NAMALWA (cell line): ENCODE results near the gene FEM1B.
A peak's percentile ranks its signal among the peaks of the same experiment; 100 is the strongest.

Experiments
- DNase-seq: peaks from one replicate; pipeline ENCODE4 v3.0.0-alpha.2; 2015; ENCODE audit warnings: low spot score

Gene FEM1B

DNA sequence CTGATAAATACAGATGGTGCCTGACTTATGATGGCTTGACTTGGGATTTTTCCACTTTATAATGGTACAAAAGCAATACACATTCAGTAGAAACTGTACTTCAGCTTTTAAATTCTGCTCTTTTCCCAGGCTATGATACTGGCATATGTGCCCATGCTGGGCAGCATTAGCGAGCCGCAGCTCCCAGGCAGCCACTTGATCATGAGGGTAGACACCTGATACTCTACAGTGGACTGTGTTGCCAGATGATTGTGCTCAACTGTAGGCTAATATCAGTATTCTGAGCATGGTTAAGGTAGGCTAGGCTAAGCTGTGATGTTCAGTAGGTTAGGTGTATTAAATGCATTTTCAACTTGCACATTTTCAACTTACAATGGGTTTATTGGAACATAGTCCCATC is 17.7 kb upstream of the FEM1B start:
- no peak for DNase-seq

GRCh38 chr15:68261241-68261640 is 16.3 kb upstream of the FEM1B start:
- DNase-seq: no peak

DNA sequence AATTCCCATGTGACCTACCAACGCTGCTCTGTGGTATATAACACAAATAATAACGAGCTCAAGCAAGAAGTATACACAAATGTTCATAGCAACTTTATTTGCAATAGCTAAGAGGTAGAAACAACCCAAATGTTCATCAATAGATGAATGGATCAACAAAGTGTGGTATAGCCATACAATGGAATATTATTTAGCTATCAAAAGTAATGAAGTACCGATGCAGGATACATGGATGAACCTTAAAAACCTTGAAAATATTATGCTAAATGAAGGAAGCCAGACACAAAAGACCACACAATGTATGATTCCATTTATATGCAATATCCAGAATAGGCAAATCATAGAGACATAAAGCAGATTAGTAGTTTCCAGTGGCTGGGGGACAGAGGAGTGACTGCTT is 15.6 kb upstream of the FEM1B start:
- no peak for DNase-seq

GRCh38 chr15:68262514-68263356 is 14.8 kb upstream of the FEM1B start:
- no peak for DNase-seq

GRCh38 chr15:68264282-68264681 is 13.3 kb upstream of the FEM1B start:
- no peak for DNase-seq

DNA sequence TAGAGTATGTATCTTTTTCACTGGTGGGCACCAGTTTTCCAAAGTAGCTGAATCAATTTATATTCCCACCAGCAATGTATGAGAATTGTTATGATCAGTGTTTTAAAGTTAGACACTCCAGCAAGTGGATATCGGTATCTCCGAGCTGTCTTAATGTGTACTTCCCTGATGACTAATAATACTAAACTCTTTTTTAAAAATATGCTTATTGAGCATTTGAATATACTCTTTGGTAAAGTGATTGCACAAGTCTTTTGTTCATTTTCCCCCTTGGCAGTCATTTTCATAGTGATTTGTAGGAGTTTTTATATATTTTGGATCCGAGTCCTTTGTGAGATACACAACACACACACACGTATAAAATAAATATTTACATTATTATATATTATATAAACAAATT is 12.5 kb upstream of the FEM1B start:
- DNase-seq: no peak

DNA sequence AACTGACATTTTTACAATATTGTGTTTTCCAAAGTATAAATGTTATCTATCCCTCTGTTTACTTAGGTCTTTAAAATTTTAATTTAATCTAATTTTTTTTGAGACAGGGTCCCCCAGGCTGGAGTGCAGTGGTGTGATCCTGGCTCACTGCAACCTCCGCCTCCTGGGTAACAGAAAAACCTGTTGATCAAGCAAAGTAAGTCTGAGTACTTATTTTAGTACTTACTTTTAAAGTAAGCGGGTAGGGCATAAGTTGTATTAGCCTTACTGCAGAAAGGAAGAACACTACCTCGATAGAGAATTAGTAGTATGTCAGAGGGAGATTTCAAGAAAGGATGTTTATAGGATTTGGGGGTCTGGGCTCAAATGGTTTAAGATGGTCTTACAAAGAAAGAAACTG is 11.9 kb upstream of the FEM1B start:
- DNase-seq: no peak

- DNase-seq: no peak
Observed at GRCh38 chr15:68268405-68268804, 9.1 kb upstream of the FEM1B start.

DNA sequence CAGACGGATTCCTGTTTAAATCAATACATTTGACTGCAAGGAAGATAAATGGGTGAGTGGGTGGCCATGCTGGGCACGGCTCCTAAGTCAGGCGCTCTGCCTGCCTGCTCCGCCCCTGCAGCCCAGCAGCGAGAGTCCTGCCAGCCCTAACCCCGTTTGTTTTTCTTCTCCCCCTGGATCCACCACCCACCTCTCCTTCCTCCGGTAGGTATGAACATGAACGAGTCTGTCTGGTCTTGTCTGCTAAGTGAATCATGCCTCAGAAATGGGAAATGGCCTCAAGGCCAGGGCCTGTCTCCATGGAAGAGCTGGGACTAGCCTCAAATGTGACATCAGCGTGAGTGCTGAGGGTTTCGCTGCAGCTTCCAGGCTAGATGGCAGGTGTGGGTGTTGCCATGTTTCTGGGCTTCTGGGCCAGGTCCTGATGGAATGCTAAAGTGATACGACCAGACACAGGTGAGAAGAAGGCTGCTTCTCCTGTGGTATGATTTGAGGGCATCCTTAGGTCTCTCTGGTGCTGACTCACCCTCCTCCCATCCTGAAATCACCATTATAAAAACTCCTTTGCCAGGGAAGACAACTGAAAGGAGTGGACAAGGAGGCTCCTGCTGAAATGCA is 5.6 kb upstream of the FEM1B start:
- DNase-seq: no peak

DNA sequence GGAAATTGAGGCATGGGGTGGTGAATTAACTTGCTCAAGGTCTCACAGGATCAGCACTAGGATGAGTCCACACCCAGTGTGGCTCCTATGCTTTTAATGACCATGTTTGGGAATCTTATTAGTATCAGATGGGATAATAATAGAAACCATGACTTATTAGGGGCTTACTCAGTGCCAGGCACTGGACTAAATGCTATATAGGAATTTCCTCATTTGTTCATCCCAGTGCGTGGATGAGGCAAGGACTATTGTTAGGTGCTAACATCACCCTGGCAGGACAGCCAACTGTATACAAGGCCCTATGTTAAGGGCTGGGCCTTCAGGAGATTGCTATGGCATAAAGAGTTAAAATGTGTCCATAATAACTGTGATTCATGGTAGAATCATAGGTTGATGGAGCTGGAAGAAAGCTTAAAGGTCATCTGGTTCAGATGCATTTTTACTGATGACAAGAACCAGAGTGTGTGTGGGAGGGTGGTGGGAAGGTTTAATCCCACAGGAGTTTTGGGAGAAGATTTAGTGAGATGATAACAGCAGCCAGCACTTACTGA is 4.7 kb upstream of the FEM1B start:
- DNase-seq: no peak

DNA sequence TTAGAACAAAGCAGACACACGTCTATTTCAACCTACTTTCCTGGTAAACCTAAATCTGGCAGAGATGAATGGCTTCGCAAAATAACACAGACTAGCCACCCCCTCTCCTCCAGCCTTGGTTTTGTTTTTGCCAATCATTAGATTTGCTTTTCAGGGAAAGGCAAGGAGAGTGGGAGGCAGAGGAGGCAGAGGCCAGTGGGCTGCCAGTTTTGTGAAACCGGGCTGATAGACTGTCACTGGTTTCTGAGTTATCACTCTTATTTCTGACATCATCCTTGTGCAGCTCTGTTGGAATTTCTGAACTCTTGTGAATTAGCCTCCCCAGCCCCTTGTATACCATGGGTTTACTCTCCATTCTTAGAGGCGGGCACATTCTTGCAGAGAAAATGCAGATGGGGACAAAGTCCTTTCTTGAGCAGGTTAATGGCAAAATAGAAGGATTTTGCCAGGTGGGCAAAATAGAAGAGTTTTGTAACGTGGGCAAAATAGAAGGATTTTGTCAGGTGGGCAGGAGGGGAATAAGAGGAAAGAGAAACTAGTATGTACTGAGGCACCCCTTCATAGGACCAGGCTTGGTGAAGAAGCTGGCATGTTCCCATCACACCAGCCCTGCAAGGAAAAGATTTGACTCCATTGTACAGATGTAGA is 3.2 kb upstream of the FEM1B start:
- no peak for DNase-seq

GRCh38 chr15:68275165-68275746 is 2.3 kb upstream of the FEM1B start:
- no peak for DNase-seq

- DNase-seq: no peak
Observed at GRCh38 chr15:68276668-68277067, 877 bp upstream of the FEM1B start.

- no peak for DNase-seq
Observed at GRCh38 chr15:68277131-68277602, 378 bp upstream of the FEM1B start.

DNA sequence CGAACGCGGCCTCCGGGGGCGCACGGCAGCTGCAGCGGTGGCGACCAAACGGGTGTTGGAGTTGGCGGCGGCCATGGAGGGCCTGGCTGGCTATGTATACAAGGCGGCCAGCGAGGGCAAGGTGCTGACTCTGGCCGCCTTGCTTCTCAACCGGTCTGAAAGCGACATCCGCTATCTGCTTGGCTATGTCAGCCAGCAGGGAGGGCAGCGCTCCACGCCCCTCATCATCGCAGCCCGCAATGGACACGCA is 725 bp downstream of the FEM1B start:
- DNase-seq: no peak

DNA sequence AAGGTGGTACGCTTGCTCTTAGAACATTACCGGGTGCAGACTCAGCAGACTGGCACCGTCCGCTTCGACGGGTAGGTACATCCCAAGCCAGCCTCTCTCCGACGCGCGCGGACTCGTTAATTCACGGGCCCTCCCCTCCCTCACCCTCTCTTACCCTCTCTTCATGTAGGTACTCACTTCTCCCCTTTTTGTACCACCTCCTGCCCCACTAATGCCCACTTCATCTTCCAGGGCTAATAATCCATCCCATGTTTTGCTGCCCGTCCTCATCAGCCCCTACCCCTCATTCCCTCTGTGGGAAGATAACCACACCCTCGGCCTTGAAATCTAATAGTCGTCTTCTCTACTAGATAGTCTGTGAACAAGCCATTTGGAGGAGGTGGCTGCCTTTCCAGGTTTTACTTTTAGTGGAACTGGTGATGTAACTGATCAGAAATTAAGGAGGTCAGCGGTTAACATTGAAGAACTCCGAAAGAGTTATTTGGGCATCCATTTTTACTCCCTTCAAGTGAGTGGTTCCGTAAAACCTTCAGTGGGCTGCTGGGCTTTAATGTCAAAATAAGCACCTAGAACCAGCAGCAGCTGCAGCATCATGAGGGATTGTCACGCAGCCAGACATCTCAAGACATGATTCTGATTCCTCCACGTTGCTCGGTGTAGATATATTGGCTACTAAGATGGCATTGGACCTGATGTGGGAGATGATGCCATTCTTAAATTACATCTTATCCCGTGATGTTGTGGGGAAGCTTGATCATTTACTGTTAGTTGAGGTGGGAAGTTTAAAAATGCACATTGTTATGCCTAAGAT is 1.3 kb downstream of the FEM1B start:
- DNase-seq: peak; percentile 62

DNA sequence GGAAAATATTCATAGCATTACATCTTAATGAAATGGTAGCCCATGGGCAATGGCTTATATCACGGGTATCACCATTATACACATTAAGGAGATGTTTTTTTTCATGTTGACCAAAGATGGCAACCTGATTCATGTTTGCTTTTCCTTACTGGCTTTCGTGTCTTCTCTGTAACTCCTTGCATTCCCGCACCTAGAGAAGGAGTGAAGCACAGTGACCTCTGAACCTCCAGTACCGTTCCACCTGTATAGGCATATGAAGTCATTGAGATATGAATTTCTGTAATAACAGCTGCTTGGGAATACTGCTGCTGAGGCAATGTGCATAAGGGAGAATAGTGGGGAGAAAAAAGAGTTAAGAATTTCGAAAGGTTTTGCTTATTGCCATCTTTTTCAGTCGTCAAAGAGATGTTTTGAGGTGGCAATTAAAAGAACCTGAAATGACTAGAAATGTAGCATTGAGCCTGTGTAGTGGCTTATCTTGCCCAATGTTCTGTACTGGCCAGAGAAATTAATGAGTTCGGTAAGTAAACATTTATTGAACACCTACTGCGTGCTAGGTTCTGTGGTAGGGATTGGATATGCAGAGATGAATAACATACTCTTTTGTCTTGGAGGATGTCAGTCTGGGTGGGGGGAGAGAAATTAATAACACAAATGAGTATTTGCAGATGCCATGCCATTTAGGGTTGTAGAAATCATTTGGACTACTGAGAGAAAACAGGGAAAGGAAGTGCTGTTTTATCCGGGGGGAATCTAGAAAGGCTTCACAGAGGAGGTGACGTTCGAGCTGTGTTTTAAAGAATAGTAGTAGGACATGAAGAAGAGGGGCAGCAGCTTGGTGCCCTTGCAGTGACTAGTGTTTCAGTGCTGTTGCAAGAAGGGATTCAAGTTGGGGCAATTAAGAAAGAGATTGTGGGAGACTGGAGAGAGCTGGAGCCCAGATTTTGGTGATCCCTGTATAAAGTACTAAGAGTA is 2.5 kb downstream of the FEM1B start:
- no peak for DNase-seq

DNA sequence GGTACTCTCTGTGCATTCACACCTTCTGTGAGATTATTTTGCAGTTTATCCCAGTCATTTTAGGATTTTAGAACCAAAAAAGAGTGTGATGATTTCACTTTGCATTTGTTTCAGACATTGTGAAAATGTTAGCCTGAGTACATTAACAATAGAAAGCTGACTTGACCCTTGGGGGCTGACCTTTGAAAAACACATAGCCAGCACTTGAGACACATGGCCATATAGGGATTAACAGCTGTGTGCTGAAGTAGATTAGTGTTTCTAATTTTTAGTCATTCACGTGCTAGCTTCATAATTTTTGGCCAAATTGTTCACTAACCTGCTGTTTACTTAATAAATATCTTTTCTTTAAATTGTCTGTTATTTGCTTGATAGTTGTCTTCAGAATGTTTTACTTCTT is 3.5 kb downstream of the FEM1B start:
- no peak for DNase-seq

DNA sequence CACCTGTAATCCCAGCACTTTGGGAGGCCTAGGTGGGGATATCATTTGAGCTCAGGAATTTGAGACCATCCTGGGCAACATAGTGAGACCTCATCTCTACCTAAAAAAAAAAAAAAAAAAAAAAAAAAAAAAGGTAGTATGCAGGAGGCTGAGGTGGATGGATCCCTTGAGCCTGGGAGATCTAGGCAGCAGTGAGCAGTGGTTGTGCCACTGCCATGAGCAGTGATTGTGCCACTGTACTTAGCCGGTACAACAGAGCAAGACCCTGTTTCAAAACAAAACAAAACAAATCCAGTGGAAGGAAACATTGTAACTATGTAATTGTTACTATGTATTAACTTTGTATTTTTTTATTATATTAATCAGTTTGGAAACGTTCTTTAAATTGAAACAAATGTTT is 5.9 kb downstream of the FEM1B start:
- DNase-seq: no peak

DNA sequence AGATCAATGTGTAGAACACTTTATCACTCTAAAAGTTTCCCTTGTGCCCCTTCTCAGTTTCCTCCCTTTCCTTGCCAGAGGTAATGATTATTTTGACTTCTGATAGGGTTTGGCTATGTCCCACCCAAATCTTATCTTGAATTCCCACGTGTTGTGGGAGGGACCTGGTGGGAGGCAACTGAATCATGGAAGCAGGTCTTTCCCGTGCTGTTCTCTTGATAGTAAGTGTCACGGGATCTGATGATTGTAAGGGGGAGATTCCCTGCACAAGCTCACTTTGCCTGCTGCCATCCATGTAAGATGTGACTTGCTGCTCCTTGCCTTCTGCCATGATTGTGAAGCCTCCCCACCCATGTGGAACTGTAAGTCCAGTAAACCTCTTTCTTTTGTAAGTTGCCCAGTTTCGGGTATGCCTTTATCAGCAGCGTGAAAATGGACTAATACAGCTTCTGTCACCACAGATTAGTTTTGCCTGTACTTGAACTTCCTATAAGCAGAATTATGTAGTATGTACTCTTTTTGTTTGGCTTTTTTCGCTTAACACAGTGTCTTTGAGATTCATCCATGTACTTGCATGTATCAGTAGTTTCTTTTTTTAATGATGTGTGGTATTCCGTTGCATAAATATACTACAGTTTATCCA is 7.2 kb downstream of the FEM1B start:
- no peak for DNase-seq
